H4 (cell line): ENCODE results near the gene TRAPPC14. TPM values are rescaled to one million over a fixed set of nuclear protein-coding genes. Genes with fewer than 3 reads are reported as not detected.

Experiments
- total RNA-seq: library from RNA; depleted of rRNA; stranded (reverse); fragments of >200 nt; shearing (Covaris generic); gene quantifications from 2 replicates; pipeline ENCODE4 v1.2.3, GENCODE V29; 2014; rRNA removed

TRAPPC14 gene
- total RNA-seq, 1 experiment from 2014 or later: 7.7 TPM

Other genes with a start within 250 kb of the TRAPPC14 start
- gene TRIM4, start 239.2 kb downstream of the TRAPPC14 start, total RNA-seq: 21.1 and 21.7 TPM in 2 replicates
- gene GJC3, start 229.1 kb downstream of the TRAPPC14 start, total RNA-seq: 0.10 TPM in 1 of 2 replicates, not detected in the other
- 1.3 and 3.5 TPM in 2 replicates for gene AZGP1, start 182.7 kb downstream of the TRAPPC14 start, total RNA-seq
- gene ZKSCAN1, start 143.1 kb downstream of the TRAPPC14 start, total RNA-seq: 9.1 and 12.2 TPM in 2 replicates
- gene ZSCAN21, start 108.9 kb downstream of the TRAPPC14 start, total RNA-seq: 11.7 and 17.4 TPM in 2 replicates
- gene ZNF3, start 77.0 kb downstream of the TRAPPC14 start, total RNA-seq: 32.3 and 32.5 TPM in 2 replicates
- 76.6 and 95.4 TPM in 2 replicates for gene COPS6, start 69.8 kb downstream of the TRAPPC14 start, total RNA-seq
- gene MCM7, start 57.3 kb downstream of the TRAPPC14 start, total RNA-seq: 258 and 299 TPM in 2 replicates
- 20.0 and 29.6 TPM in 2 replicates for gene AP4M1, start 57.1 kb downstream of the TRAPPC14 start, total RNA-seq
- 44.0 and 62.1 TPM in 2 replicates for gene TAF6, start 39.4 kb downstream of the TRAPPC14 start, total RNA-seq
- 31.9 and 33.1 TPM in 2 replicates for gene CNPY4, start 39.1 kb downstream of the TRAPPC14 start, total RNA-seq
- 0.52 and 1.6 TPM in 2 replicates for gene MBLAC1, start 31.8 kb downstream of the TRAPPC14 start, total RNA-seq
- 217 and 229 TPM in 2 replicates for gene LAMTOR4, start 9.8 kb downstream of the TRAPPC14 start, total RNA-seq
- gene GAL3ST4, start 9.9 kb upstream of the TRAPPC14 start, total RNA-seq: 0.33 and 0.62 TPM in 2 replicates
- 0.95 and 3.6 TPM in 2 replicates for gene GPC2, start 18.7 kb upstream of the TRAPPC14 start, total RNA-seq
- 0.35 TPM in 1 of 2 replicates, not detected in the other for gene STAG3, start 19.2 kb upstream of the TRAPPC14 start, total RNA-seq
- not detected in 2 replicates for gene PVRIG, start 61.2 kb upstream of the TRAPPC14 start, total RNA-seq
- not detected in 2 replicates for gene SPDYE3, start 149.0 kb upstream of the TRAPPC14 start, total RNA-seq
- 4.4 and 4.6 TPM in 2 replicates for gene PILRB, start 199.4 kb upstream of the TRAPPC14 start, total RNA-seq
- gene PILRA, start 214.8 kb upstream of the TRAPPC14 start, total RNA-seq: 0.54 TPM in 1 of 2 replicates, not detected in the other